CD4-positive, alpha-beta T cell (primary cell): Measurements from ENCODE around the gene SDHA. TPM values are rescaled to one million over a fixed set of nuclear protein-coding genes. Genes with fewer than 3 reads are reported as not detected.
"Not testable (repeated sequence)": the region's sequence is repeated elsewhere in the genome, so short reads cannot be mapped to it uniquely, and the experiment has no call there.

Experiments used
- ATAC-seq: fragments of 200-7000 bp; cut with Tn5 transposase; one replicate; pipeline ENCODE4 v1.10.0; 2022; ENCODE audit warnings: mild to moderate bottlenecking; ENCODE audit not compliant: poor library complexity
- CTCF ChIA-PET: fragments of 350-600 bp; sonication (Branson Sonifier 250); formaldehyde crosslinking; loops from one replicate; lab custom pipeline; 2021; ENCODE audit warnings: antibody characterized with exemption, inconsistent platforms; lab: Charles Lee
- POLR2A ChIA-PET: fragments of 350-600 bp; sonication (Branson Sonifier 250); formaldehyde crosslinking; loops from one replicate; lab custom pipeline; 2021; ENCODE audit warnings: antibody characterized with exemption, inconsistent platforms; lab: Charles Lee
- DNase-seq, 14 experiments: peaks; one replicate each; pipeline ENCODE4 v3.0.0-alpha.2; 2013 to 2020; ENCODE audit warnings: mixed read lengths in 2 of 14
- H3K27ac ChIP-seq, 2 donors: one replicate each; pipeline versions ENCODE4 v1.5.1 to v1.7.0; 2013; ENCODE audit warnings: low read length in 2 of 2, low read depth in 1 of 2, mild to moderate bottlenecking in 1 of 2
- H3K27me3 ChIP-seq, 2 experiments: 1 replicate in 1 of 2; 2 replicates in 1 of 2; pipeline versions ENCODE4 v1.6.1 to v1.7.0; 2013; ENCODE audit warnings: low read length in 2 of 2, control low read depth in 1 of 2, mild to moderate bottlenecking in 1 of 2, moderate library complexity in 1 of 2; ENCODE audit not compliant: insufficient read depth in 2 of 2, control insufficient read depth in 1 of 2
- H3K36me3 ChIP-seq: one replicate; pipeline ENCODE4 v1.6.1; 2013; ENCODE audit warnings: low read length, control low read depth; ENCODE audit not compliant: insufficient read depth
- H3K4me1 ChIP-seq: one replicate; pipeline ENCODE4 v1.6.1; 2013; ENCODE audit warnings: low read length, control low read depth; ENCODE audit not compliant: insufficient read depth
- H3K4me3 ChIP-seq: one replicate; pipeline ENCODE4 v1.5.1; 2013; ENCODE audit warnings: mild to moderate bottlenecking, low read length, moderate library complexity
- H3K9me3 ChIP-seq, 2 experiments: 1 replicate in 1 of 2; 2 replicates in 1 of 2; pipeline versions ENCODE4 v1.6.1 to v1.7.0; 2013; ENCODE audit warnings: low read length in 2 of 2, mild to moderate bottlenecking in 2 of 2, control low read depth in 1 of 2, moderate library complexity in 1 of 2; ENCODE audit not compliant: control insufficient read depth in 1 of 2, insufficient read depth in 1 of 2
- H3K27ac Mint-ChIP-seq: one replicate; pipeline ENCODE4 v1.8.0; 2020; ENCODE audit warnings: mixed read lengths
- H3K27me3 Mint-ChIP-seq: one replicate; pipeline ENCODE4 v1.8.0; 2021; ENCODE audit warnings: mixed read lengths
- H3K36me3 Mint-ChIP-seq: one replicate; pipeline ENCODE4 v1.8.0; 2021; ENCODE audit warnings: low read depth, mixed read lengths
- H3K4me1 Mint-ChIP-seq: one replicate; pipeline ENCODE4 v1.8.0; 2021; ENCODE audit warnings: low read depth, mixed read lengths
- H3K4me3 Mint-ChIP-seq: one replicate; pipeline ENCODE4 v1.8.0; 2020; ENCODE audit warnings: mild to moderate bottlenecking, mixed read lengths
- H3K9me3 Mint-ChIP-seq: one replicate; pipeline ENCODE4 v1.8.0; 2020; ENCODE audit warnings: mixed read lengths
- CTCF ChIP-seq: fragments of 200-600 bp; IDR thresholded peaks from one replicate; pipeline ENCODE4 v1.8.0; 2022; ENCODE audit warnings: antibody characterized with exemption, mild to moderate bottlenecking
- intact Hi-C, 2 experiments: fragments of 100-400 bp; cut with DNase I in 1 of 2; cut with micrococcal nuclease in 1 of 2; formaldehyde crosslinking; loops; one replicate each; pipeline versions ENCODE4 v1.15.1 to v1.9.0; 2023 to 2025; cut with DNase I, micrococcal nuclease
- total RNA-seq, 174 experiments: library from RNA in 2 of 174; stranded (reverse) in 2 of 174; gene quantifications; one replicate each; pipeline ENCODE4 v1.2.3 and lab custom pipeline; 2021 to 2026

The SDHA gene
- total RNA-seq, 2 experiments from 2014 or later = 244 to 245 TPM

GRCh38 chr5:218457-219291, 554 bp downstream of the SDHA start:
- POLR2A ChIA-PET = interaction anchor here (1.0 to 3.7 kb wide), 8 partner anchors 10 to 245 kb away, joined by 3 to 49 read pairs (median 4); partner anchors contain the start of gene PDCD6
- ATAC-seq (peak; percentile 3), DNase-seq (peak in 7 of 14 experiments; percentile 3 to 46 (median 21))
- no peaks in the 10 kb centered on the region for H3K27me3 ChIP-seq
- H3K27me3 Mint-ChIP-seq = no peaks in the 10 kb centered on the region
- peaks cover 12% of the 10 kb centered on the region for H3K36me3 ChIP-seq
- no peaks in the 10 kb centered on the region for H3K9me3 ChIP-seq
- peaks cover 73% of the 10 kb centered on the region for H3K4me1 Mint-ChIP-seq
- peak overlapping the region; percentile 96 for H3K27ac Mint-ChIP-seq
- H3K36me3 Mint-ChIP-seq = peaks cover 65% of the 10 kb centered on the region
- H3K4me1 ChIP-seq = peaks cover 46% of the 10 kb centered on the region
- CTCF ChIA-PET = interaction anchor here (0.8 to 3.1 kb wide), 3 partner anchors 13 to 52 kb away, joined by 3 to 19 read pairs (median 6); partner anchors contain the start of gene PDCD6
- H3K4me3 ChIP-seq = peak overlapping the region; percentile 93
- no peaks in the 10 kb centered on the region for H3K9me3 Mint-ChIP-seq
- no peak for TF ChIP-seq CTCF
- intact Hi-C loops = loop anchor here (1.0 to 10.0 kb wide), 3 partner anchors 30 to 226 kb away; partner anchors contain the start of genes EXOC3 (in 1 of the 2) and PDCD6 (in 1 of the 2)
- peak overlapping the region; percentile 57 to 58 for H3K27ac ChIP-seq
- peak overlapping the region; percentile 95 for H3K4me3 Mint-ChIP-seq

- DNase-seq = peak in 10 of 14 experiments; percentile 7 to 60 (median 32)
- no peaks in the 10 kb centered on the region for H3K27me3 Mint-ChIP-seq
- Histone ChIP-seq H3K27me3 (no peaks in the 10 kb centered on the region), H3K4me3 (peak overlapping the region; percentile 93), H3K9me3 (no peaks in the 10 kb centered on the region), H3K27ac (peak overlapping the region; percentile 43 to 57), H3K4me1 (peaks cover 45% of the 10 kb centered on the region), H3K36me3 (peaks cover 12% of the 10 kb centered on the region)
- ChIA-PET CTCF (interaction anchor here (3.1 kb wide), 1 partner anchor 31 kb away, joined by 19 read pairs; no protein-coding TSS in a partner anchor), POLR2A (interaction anchor here (1.0 to 3.7 kb wide), 4 partner anchors 13 to 62 kb away, joined by 3 to 49 read pairs (median 16); partner anchors contain the start of gene PDCD6)
- peaks cover 65% of the 10 kb centered on the region for H3K4me1 Mint-ChIP-seq
- TF ChIP-seq CTCF = no peak
- H3K36me3 Mint-ChIP-seq = peaks cover 65% of the 10 kb centered on the region
- H3K27ac Mint-ChIP-seq = peak overlapping the region; percentile 92
- peak; percentile 25 for ATAC-seq
- H3K4me3 Mint-ChIP-seq = peak overlapping the region; percentile 95
- H3K9me3 Mint-ChIP-seq = no peaks in the 10 kb centered on the region
- intact Hi-C loops = loop anchor here (1.0 to 10.0 kb wide), 2 partner anchors 31 to 225 kb away; partner anchors contain the start of gene EXOC3 (in 1 of the 2)
Measured at GRCh38 chr5:219460-219863, 1.3 kb downstream of the SDHA start.

GRCh38 chr5:219991-220390, 1.9 kb downstream of the SDHA start:
- Histone ChIP-seq H3K27ac (peak overlapping the region in 1 of 2 donors; percentile 43), H3K36me3 (peaks cover 14% of the 10 kb centered on the region), H3K27me3 (no peaks in the 10 kb centered on the region), H3K9me3 (no peaks in the 10 kb centered on the region), H3K4me3 (peak overlapping the region; percentile 93), H3K4me1 (peaks cover 40% of the 10 kb centered on the region)
- Mint-ChIP-seq H3K36me3 (peaks cover 65% of the 10 kb centered on the region), H3K4me3 (peak overlapping the region; percentile 95), H3K4me1 (peaks cover 60% of the 10 kb centered on the region), H3K27ac (peak overlapping the region; percentile 92), H3K9me3 (no peaks in the 10 kb centered on the region), H3K27me3 (no peaks in the 10 kb centered on the region)
- intact Hi-C loops = loop anchor here (1.0 to 10.0 kb wide), 3 partner anchors 32 to 252 kb away; partner anchors contain the start of gene EXOC3 (in 1 of the 2)
- TF ChIP-seq CTCF = no peak
- ChIA-PET POLR2A (interaction anchor here (1.3 to 3.7 kb wide), 3 partner anchors 32 to 62 kb away, joined by 7 to 49 read pairs (median 25); partner anchors contain the start of gene PDCD6), CTCF (interaction anchor here (3.1 kb wide), 1 partner anchor 31 kb away, joined by 19 read pairs; no protein-coding TSS in a partner anchor)
- DNase-seq (peak in 3 of 14 experiments; percentile 52 to 70 (median 54)), ATAC-seq (peak; percentile 24)

- Mint-ChIP-seq H3K4me1 (peaks cover 42% of the 10 kb centered on the region), H3K36me3 (peaks cover 73% of the 10 kb centered on the region), H3K27ac (peak overlapping the region; percentile 45)
- intact Hi-C loops = loop anchor here in 1 of 2 experiments (5.0 kb wide), 1 partner anchor 249 kb away; no protein-coding TSS in a partner anchor
- ATAC-seq, CTCF ChIA-PET, H3K27ac ChIP-seq, POLR2A ChIA-PET, H3K27me3 Mint-ChIP-seq, DNase-seq, H3K4me3 Mint-ChIP-seq, H3K4me3 ChIP-seq, H3K9me3 ChIP-seq, H3K27me3 ChIP-seq, H3K9me3 Mint-ChIP-seq: not testable (repeated sequence)
- H3K36me3 ChIP-seq = peaks cover 40% of the 10 kb centered on the region
- H3K4me1 ChIP-seq = peaks cover 26% of the 10 kb centered on the region
Measured at GRCh38 chr5:222951-223715, 5.0 kb downstream of the SDHA start.
